T-helper 2 cell treated with Interferon-gamma antibody and Interleukin-4, amounts not matched to agents 100 ng/mL and 5 ng/mL, for 36 hours (primary cell): ENCODE results near the gene PSRC1. TPM values are rescaled to one million over a fixed set of nuclear protein-coding genes. Genes with fewer than 3 reads are reported as not detected.
"Not testable (repeated sequence)": the region's sequence is repeated elsewhere in the genome, so short reads cannot be mapped to it uniquely, and the experiment has no call there.

Experiments
- intact Hi-C: fragments of 100-400 bp; cut with micrococcal nuclease; formaldehyde crosslinking; loops from one replicate; pipeline ENCODE4 v1.15.1; 2023
- total RNA-seq: library from RNA; stranded (reverse); gene quantifications from 2 replicates; pipeline ENCODE4 v1.2.3, GENCODE V29; 2022

The PSRC1 gene
- 19.5 and 21.5 TPM in 2 replicates for total RNA-seq

GRCh38 chr1:109282952-109283747, at the start of gene PSRC1:
TSS of gene PSRC1 (minus strand) at chr1:109283145.
- intact Hi-C loops: loop anchor here (1.0 to 5.0 kb wide), 4 partner anchors 116 to 536 kb away; partner anchors contain the start of genes ATXN7L2, PSMA5 and STXBP3

- intact Hi-C loops: no loop called here
These were observed 48.2 kb upstream of the PSRC1 start for GRCh38 chr1:109331113-109331512.

GRCh38 chr1:109327285-109327684, 44.3 kb upstream of the PSRC1 start:
- intact Hi-C loops: no loop called here

- intact Hi-C loops: no loop called here
These were observed 40.0 kb upstream of the PSRC1 start for GRCh38 chr1:109322974-109323373.

GRCh38 chr1:109319114-109319513, 36.2 kb upstream of the PSRC1 start:
- intact Hi-C loops: no loop called here

GRCh38 chr1:109316506-109316905, 33.6 kb upstream of the PSRC1 start:
- intact Hi-C loops: no loop called here

- intact Hi-C loops: no loop called here
These were observed 32.3 kb upstream of the PSRC1 start for GRCh38 chr1:109315288-109315687.

GRCh38 chr1:109314795-109315194, 31.9 kb upstream of the PSRC1 start:
- intact Hi-C loops: no loop called here

GRCh38 chr1:109312978-109313775, 30.2 kb upstream of the PSRC1 start:
- intact Hi-C loops: no loop called here

GRCh38 chr1:109312246-109312645, 29.3 kb upstream of the PSRC1 start:
- intact Hi-C loops: no loop called here

- intact Hi-C loops: no loop called here
These were observed 26.4 kb upstream of the PSRC1 start for GRCh38 chr1:109309347-109309746.

GRCh38 chr1:109307274-109308021, 24.5 kb upstream of the PSRC1 start:
- intact Hi-C loops: no loop called here

GRCh38 chr1:109306832-109307273, 23.9 kb upstream of the PSRC1 start, which contains the start of gene MYBPHL:
TSS of gene MYBPHL (minus strand) at chr1:109307011. CDS start at chr1:109306991, 20 bp downstream.
- intact Hi-C loops: no loop called here

- intact Hi-C loops: not testable (repeated sequence)
These were observed 23.0 kb upstream of the PSRC1 start for GRCh38 chr1:109305991-109306390.

GRCh38 chr1:109304226-109304920, 21.4 kb upstream of the PSRC1 start:
- intact Hi-C loops: no loop called here

GRCh38 chr1:109301874-109302273, 18.9 kb upstream of the PSRC1 start:
- intact Hi-C loops: no loop called here

- intact Hi-C loops: no loop called here
These were observed 17.8 kb upstream of the PSRC1 start for GRCh38 chr1:109300650-109301151.

- intact Hi-C loops: no loop called here
These were observed 16.8 kb upstream of the PSRC1 start for GRCh38 chr1:109299558-109300343.

GRCh38 chr1:109298666-109299557, 16.0 kb upstream of the PSRC1 start:
- intact Hi-C loops: no loop called here
